ENCODE results near the gene CXCL8.
"Not testable (repeated sequence)": the region's sequence is repeated elsewhere in the genome, so short reads cannot be mapped to it uniquely, and the experiment has no call there.

Gene CXCL8

GRCh38 chr4:73765296-73765695 is 24.9 kb downstream of the CXCL8 start:
- WGBS: 98% methylated on average over 2 of the region's 2 CpGs
- H3K4me1 ChIP-seq (ENCODE audit: insufficient read depth, low read length): no peaks in the 10 kb centered on the region
- no peaks in the 10 kb centered on the region for H3K9me3 ChIP-seq (ENCODE audit: insufficient read depth, low read depth, low read length)
- H3K27ac ChIP-seq (ENCODE audit: low read depth, low read length): no peak overlapping the region
- no peaks in the 10 kb centered on the region for H3K27me3 ChIP-seq (ENCODE audit: insufficient read depth, low read length)
- no peaks in the 10 kb centered on the region for H3K36me3 ChIP-seq (ENCODE audit: insufficient read depth, low read length)
- H3K9ac ChIP-seq (ENCODE audit: low read depth, low read length): no peak overlapping the region
- H3K4me3 ChIP-seq (ENCODE audit: low read length): no peak overlapping the region

DNA sequence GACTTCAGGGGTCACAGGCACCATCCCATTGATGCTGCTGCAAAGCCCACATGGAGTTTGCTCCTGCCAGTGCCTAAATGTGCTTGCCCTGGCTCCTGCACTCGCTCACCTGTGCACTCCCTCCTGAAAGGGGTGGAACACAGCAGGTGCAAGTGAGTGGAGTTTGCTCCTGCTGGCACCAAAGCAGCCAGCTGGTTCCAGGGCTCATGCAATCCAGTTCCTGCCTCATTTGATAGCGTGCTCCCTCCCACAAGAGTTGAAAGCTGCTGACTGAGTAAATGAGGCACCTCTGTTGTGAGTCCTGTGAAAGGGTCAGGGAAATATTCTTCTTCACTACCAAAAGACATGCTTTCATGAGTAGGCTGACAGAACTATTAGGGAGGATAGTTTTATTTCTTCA is 30.5 kb downstream of the CXCL8 start:
- Histone ChIP-seq H3K9ac (ENCODE audit: low read depth, low read length) (no peak overlapping the region), H3K36me3 (ENCODE audit: insufficient read depth, low read length) (no peaks in the 10 kb centered on the region), H3K27ac (ENCODE audit: low read depth, low read length) (no peak overlapping the region), H3K9me3 (ENCODE audit: insufficient read depth, low read depth, low read length) (no peaks in the 10 kb centered on the region), H3K4me1 (ENCODE audit: insufficient read depth, low read length) (no peaks in the 10 kb centered on the region), H3K27me3 (ENCODE audit: insufficient read depth, low read length) (no peaks in the 10 kb centered on the region), H3K4me3 (ENCODE audit: low read length) (no peak overlapping the region)
- WGBS: 93% methylated on average over 2 of the region's 2 CpGs

GRCh38 chr4:73772363-73772762 is 32.0 kb downstream of the CXCL8 start:
- WGBS: 100% methylated on average over 1 of the region's 1 CpG
- Histone ChIP-seq H3K9ac (ENCODE audit: low read depth, low read length) (no peak overlapping the region), H3K4me3 (ENCODE audit: low read length) (no peak overlapping the region), H3K4me1 (ENCODE audit: insufficient read depth, low read length) (no peaks in the 10 kb centered on the region), H3K9me3 (ENCODE audit: insufficient read depth, low read depth, low read length) (no peaks in the 10 kb centered on the region), H3K27me3 (ENCODE audit: insufficient read depth, low read length) (no peaks in the 10 kb centered on the region), H3K36me3 (ENCODE audit: insufficient read depth, low read length) (no peaks in the 10 kb centered on the region), H3K27ac (ENCODE audit: low read depth, low read length) (no peak overlapping the region)

- not testable (repeated sequence) for H3K36me3 ChIP-seq (ENCODE audit: insufficient read depth, low read length); H3K9me3 ChIP-seq (ENCODE audit: insufficient read depth, low read depth, low read length); H3K4me3 ChIP-seq (ENCODE audit: low read length); H3K4me1 ChIP-seq (ENCODE audit: insufficient read depth, low read length); H3K9ac ChIP-seq (ENCODE audit: low read depth, low read length); H3K27me3 ChIP-seq (ENCODE audit: insufficient read depth, low read length); H3K27ac ChIP-seq (ENCODE audit: low read depth, low read length)
- WGBS: no CpG with 5 or more reads among the region's 4 CpGs
These were observed 34.0 kb downstream of the CXCL8 start for GRCh38 chr4:73774406-73774805.

DNA sequence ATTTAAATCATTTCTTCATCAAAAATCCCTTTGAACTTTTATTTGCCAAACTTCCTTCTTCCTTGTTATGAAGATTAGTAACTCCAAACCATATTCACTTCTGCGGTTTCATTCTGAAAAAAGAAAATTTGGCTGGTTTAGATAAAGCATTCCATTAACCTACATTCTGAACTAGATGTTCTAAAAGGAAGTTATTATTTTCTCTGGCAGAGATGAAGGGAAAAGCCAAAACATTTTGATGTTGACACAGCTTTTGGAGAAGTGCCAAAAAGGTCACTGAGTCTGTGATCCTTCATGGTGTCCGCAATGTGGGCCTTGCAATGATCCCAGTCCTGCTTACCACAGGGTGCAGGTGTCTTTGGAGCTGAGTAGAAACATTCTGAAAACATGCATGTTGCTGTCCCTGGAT is 36.0 kb downstream of the CXCL8 start:
- no peaks in the 10 kb centered on the region for H3K9me3 ChIP-seq (ENCODE audit: insufficient read depth, low read depth, low read length)
- 91% methylated on average over 1 of the region's 2 CpGs for WGBS
- H3K36me3 ChIP-seq (ENCODE audit: insufficient read depth, low read length): no peaks in the 10 kb centered on the region
- H3K27me3 ChIP-seq (ENCODE audit: insufficient read depth, low read length): no peaks in the 10 kb centered on the region
- H3K9ac ChIP-seq (ENCODE audit: low read depth, low read length): no peak overlapping the region
- no peak overlapping the region for H3K27ac ChIP-seq (ENCODE audit: low read depth, low read length)
- no peak overlapping the region for H3K4me3 ChIP-seq (ENCODE audit: low read length)
- H3K4me1 ChIP-seq (ENCODE audit: insufficient read depth, low read length): no peaks in the 10 kb centered on the region

DNA sequence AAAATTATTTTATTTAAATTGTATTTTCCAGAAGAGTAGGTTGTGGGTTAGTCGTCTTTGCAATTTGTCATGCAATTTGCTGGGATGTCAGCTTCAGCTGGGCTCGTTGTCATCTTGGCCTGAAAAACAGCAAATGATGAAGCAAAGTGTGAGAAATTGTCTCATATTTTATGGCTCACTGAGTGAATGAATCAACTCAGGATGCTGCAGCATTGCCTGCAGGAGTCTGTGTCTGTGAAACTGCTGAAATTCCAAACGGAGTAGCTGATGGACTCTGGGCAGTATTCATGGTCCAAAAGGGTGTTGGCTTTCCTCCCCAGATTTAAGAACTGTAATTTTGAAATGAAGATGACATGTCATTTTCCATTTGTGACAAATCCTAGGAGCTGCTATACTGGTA is 37.2 kb downstream of the CXCL8 start:
- Histone ChIP-seq H3K4me3 (ENCODE audit: low read length) (no peak overlapping the region), H3K9ac (ENCODE audit: low read depth, low read length) (no peak overlapping the region), H3K36me3 (ENCODE audit: insufficient read depth, low read length) (no peaks in the 10 kb centered on the region), H3K4me1 (ENCODE audit: insufficient read depth, low read length) (no peaks in the 10 kb centered on the region), H3K9me3 (ENCODE audit: insufficient read depth, low read depth, low read length) (no peaks in the 10 kb centered on the region), H3K27me3 (ENCODE audit: insufficient read depth, low read length) (no peaks in the 10 kb centered on the region), H3K27ac (ENCODE audit: low read depth, low read length) (no peak overlapping the region)
- WGBS: 79% methylated on average over 3 of the region's 3 CpGs

DNA sequence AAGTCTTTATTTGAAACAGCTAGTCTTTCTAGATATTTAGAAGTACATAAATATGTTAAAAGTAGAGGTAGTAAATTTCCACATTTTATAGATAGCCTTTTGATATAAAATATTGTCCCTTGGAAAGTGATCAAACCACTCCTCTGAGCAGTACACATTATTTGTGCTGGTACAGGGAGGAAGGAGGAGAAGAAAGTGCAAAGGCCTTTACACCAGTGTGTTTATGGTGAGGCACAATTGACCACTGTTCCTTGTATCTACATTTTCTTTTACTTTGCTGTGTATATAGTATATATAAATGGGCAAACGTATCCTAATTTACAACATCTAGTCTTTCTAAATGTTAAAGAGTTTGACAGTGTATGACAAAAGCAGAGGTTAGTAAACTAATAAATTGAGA is 39.9 kb downstream of the CXCL8 start:
- Histone ChIP-seq H3K9ac (ENCODE audit: low read depth, low read length) (no peak overlapping the region), H3K4me3 (ENCODE audit: low read length) (no peak overlapping the region), H3K27me3 (ENCODE audit: insufficient read depth, low read length) (no peaks in the 10 kb centered on the region), H3K36me3 (ENCODE audit: insufficient read depth, low read length) (no peaks in the 10 kb centered on the region), H3K27ac (ENCODE audit: low read depth, low read length) (no peak overlapping the region), H3K4me1 (ENCODE audit: insufficient read depth, low read length) (no peaks in the 10 kb centered on the region), H3K9me3 (ENCODE audit: insufficient read depth, low read depth, low read length) (no peaks in the 10 kb centered on the region)
- WGBS: no CpG with 5 or more reads among the region's 1 CpG

DNA sequence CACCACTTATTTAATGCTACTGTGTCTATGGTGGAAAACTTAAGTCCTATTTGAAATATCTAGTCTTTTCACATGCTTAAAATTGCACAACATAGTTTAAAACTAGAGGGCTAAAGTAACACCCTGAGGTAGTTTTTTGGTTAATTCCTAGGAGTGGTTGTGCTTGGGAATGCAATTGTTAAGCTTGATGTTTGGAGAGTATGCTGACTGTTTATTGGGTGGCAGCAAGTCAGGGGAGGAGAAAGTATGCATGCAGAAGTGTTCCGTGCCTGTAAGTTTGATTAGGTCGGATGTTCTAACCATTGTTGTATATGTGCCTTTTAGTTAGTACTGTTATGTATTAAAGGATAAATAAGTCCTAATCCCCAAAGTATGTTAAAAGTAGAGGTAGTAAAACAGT is 40.5 kb downstream of the CXCL8 start:
- no peaks in the 10 kb centered on the region for H3K27me3 ChIP-seq (ENCODE audit: insufficient read depth, low read length)
- H3K36me3 ChIP-seq (ENCODE audit: insufficient read depth, low read length): no peaks in the 10 kb centered on the region
- no peaks in the 10 kb centered on the region for H3K9me3 ChIP-seq (ENCODE audit: insufficient read depth, low read depth, low read length)
- 72% methylated on average over 2 of the region's 2 CpGs for WGBS
- no peaks in the 10 kb centered on the region for H3K4me1 ChIP-seq (ENCODE audit: insufficient read depth, low read length)
- no peak overlapping the region for H3K27ac ChIP-seq (ENCODE audit: low read depth, low read length)
- no peak overlapping the region for H3K4me3 ChIP-seq (ENCODE audit: low read length)
- no peak overlapping the region for H3K9ac ChIP-seq (ENCODE audit: low read depth, low read length)

DNA sequence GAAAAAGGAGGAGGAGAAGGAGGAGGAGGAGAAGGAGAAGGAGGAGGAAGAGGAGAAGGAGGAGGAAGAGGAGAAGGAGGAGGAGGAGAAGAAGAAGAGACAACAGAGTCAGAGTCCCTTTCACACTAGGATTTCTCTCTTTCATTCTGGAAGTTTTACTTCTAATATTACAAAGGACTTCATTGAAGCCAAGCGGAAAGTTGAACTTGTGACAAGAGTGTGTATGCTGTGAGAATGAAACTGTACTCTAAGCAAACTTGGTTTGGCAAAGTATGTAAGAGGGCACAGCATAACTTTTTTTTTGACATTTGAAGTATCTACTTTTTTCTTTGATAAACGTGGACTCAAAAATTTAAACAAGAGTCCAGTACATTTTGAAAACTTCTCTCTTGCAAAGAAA is 48.0 kb downstream of the CXCL8 start:
- Histone ChIP-seq H3K4me1 (ENCODE audit: insufficient read depth, low read length) (no peaks in the 10 kb centered on the region), H3K27ac (ENCODE audit: low read depth, low read length) (no peak overlapping the region), H3K9me3 (ENCODE audit: insufficient read depth, low read depth, low read length) (no peaks in the 10 kb centered on the region), H3K4me3 (ENCODE audit: low read length) (no peak overlapping the region), H3K36me3 (ENCODE audit: insufficient read depth, low read length) (no peaks in the 10 kb centered on the region), H3K27me3 (ENCODE audit: insufficient read depth, low read length) (no peaks in the 10 kb centered on the region), H3K9ac (ENCODE audit: low read depth, low read length) (no peak overlapping the region)
- 91% methylated on average over 2 of the region's 2 CpGs for WGBS

Data from HUES64 (cell line).